GM13976 (cell line): ENCODE measurements around the gene SUFU.

Source experiments
- DNase-seq: peaks from one replicate; pipeline ENCODE4 v3.0.0; 2012; ENCODE audit warnings: low spot score
- CTCF ChIP-seq: IDR thresholded peaks from 2 replicates; pipeline ENCODE4 v1.5.1; 2012; ENCODE audit warnings: borderline replicate concordance, mild to moderate bottlenecking; ENCODE audit not compliant: insufficient read depth; ENCODE audit errors: extremely low read depth, missing control alignments, control extremely low read depth
- in situ Hi-C: fragments of 300-500 bp; cut with MboI; formaldehyde crosslinking; loops from one replicate; pipeline ENCODE4 v1.12.0; 2022; ENCODE audit warnings: low sequenced_read_pairs, mixed read lengths, inconsistent platforms; ENCODE audit not compliant: unreplicated experiment

SUFU gene

GRCh38 chr10:102597131-102597991 is 93.6 kb downstream of the SUFU start:
- in situ Hi-C loops: loop anchor here (25.0 kb wide), 1 partner anchor 360 kb away; the partner anchor contains the start of genes ELOVL3, GBF1 and PITX3

GRCh38 chr10:102598243-102598642 is 94.5 kb downstream of the SUFU start:
- in situ Hi-C loops: loop anchor here (25.0 kb wide), 1 partner anchor 361 kb away; the partner anchor contains the start of genes ELOVL3, GBF1 and PITX3
- no peak for TF ChIP-seq CTCF

More at GRCh38 chr10:102597131-102597991, 93.6 kb downstream of the SUFU start:
- DNase-seq: no peak
- no peak for TF ChIP-seq CTCF

DNA sequence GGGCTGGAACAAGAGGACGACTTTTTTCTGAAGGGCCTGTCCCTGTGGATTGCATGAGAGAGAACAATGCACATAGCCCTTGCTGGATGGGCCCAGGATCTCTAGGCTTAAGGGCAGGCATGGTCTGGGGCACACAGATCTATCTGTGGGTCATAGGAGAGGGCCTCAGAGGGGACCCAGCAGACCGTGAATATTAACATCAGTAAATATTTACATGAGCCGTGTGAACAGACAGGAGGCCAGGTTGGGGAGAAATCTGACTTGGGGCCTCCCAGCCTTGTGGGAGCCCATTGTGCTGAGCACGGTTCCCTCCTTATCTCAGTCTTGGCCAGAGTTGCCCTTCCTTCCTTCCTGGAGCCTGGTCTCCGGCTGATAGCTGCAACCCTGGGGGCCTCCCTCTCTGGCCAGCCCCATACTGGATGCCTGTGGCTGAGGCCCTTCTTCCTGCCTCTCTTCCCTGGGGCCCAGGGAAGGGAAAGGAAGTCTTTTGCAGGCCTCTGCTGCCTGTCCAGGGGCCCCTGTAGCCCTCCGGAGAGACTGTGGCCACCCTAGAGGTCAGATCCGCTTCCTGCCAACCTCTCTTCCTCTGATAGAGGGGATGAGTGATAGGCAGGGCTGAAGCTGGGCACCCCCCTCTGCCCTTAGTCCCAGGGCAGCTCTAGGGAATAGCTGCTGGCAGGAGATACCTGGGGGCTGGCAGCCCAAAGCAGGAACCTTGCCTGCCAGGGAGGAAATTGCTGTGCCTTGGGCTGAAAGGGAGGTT is 96.0 kb downstream of the SUFU start:
- TF ChIP-seq CTCF: no peak
- in situ Hi-C loops: loop anchor here (25.0 kb wide), 1 partner anchor 362 kb away; the partner anchor contains the start of genes ELOVL3, GBF1 and PITX3
- no peak for DNase-seq

More at GRCh38 chr10:102598243-102598642, 94.5 kb downstream of the SUFU start:
- no peak for DNase-seq

DNA sequence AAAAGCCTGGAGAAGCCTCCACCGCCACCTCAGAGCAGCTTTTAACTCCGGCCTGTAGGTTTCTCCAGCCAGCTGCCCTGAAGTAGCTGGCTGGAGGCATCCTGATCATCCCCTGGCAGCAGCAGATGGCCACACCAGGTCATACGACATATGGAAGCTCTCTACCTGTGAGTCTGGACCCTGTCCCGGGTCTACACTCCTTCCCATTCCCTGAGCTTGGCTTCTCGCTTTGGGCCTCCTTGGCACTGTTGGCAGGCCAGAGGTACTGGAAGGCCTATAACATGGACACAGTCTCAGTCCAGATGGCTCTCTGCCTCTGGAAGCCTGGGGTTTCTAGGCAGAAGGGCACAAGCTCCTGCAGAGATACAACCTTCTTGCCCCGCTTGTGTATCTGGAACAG is 97.0 kb downstream of the SUFU start:
- in situ Hi-C loops: no loop called here
- TF ChIP-seq CTCF: no peak
- no peak for DNase-seq

- no peak for DNase-seq
- in situ Hi-C loops: no loop called here
- TF ChIP-seq CTCF: no peak
These were observed 97.9 kb downstream of the SUFU start for GRCh38 chr10:102601639-102602038.

DNA sequence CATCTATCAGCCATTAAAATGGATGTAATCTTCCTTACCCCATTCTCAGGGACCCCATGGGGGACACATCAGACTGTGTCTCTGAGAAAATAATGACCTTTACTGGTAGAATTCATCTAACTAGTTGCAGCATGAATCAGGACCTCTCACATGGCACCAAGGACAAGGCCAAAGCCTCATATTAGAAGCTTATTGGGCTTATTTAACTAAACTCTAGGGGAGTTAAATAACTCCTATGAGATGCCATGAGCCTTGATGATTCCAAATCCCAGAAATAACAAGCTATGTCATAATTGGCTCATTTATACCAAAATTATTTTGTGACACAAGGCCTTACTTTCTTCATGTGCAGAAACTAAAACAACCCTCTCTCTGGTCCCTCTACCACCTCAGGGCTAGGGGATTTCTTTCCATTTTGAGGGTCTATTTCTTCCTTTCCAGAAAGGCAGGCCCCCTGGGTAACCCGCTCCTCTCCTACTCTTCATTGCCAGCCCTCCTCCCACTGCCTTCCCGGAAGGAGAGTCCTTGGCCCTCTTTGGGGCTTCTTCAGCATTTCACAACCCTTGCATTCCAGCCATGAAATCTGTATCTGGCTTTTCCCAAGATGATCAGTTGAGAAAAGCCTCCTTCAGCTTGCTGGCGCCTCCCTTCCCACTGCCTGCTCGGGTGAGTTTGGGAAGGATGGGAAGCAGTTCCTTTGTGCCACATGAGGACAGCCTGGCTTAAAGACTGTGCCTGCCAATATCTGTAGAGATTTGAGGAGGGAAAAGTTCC is 98.7 kb downstream of the SUFU start:
- DNase-seq: no peak
- no peak for TF ChIP-seq CTCF
- in situ Hi-C loops: no loop called here
